LNCAP (cell line): ENCODE data around the gene C19orf38.

ENCODE experiments used
- CTCF ChIP-seq: fragments of 450-650 bp; IDR thresholded peaks from 2 replicates; pipeline ENCODE4 v1.5.1; 2017; ENCODE audit warnings: mild to moderate bottlenecking

C19orf38 gene

GRCh38 chr19:10809651-10810285, 38.4 kb upstream of the C19orf38 start:
- no peak for TF ChIP-seq CTCF

GRCh38 chr19:10811391-10812111, 36.7 kb upstream of the C19orf38 start:
- TF ChIP-seq CTCF: no peak

GRCh38 chr19:10812196-10812595, 36.0 kb upstream of the C19orf38 start:
- TF ChIP-seq CTCF: no peak

- TF ChIP-seq CTCF: no peak
Measured at GRCh38 chr19:10812902-10813404, 35.3 kb upstream of the C19orf38 start.

GRCh38 chr19:10815007-10815536, 33.1 kb upstream of the C19orf38 start:
- no peak for TF ChIP-seq CTCF

- TF ChIP-seq CTCF: no peak
Measured at GRCh38 chr19:10815969-10816644, 32.1 kb upstream of the C19orf38 start.

- no peak for TF ChIP-seq CTCF
Measured at GRCh38 chr19:10816691-10817090, 31.5 kb upstream of the C19orf38 start.
